SU-DHL-6 (cell line): Measurements from ENCODE around the gene FBXO11.

ENCODE experiments used
- CTCF ChIP-seq: fragments of 200-600 bp; sonication (generic); IDR thresholded peaks from one replicate; pipeline ENCODE4 v1.5.1; 2017; ENCODE audit warnings: antibody characterized with exemption, mild to moderate bottlenecking, low read length, moderate library complexity; ENCODE audit not compliant: insufficient read depth, poor library complexity, severe bottlenecking
- EZH2phosphoT487 ChIP-seq: fragments of 200-600 bp; sonication (generic), shearing (Covaris generic); conservative IDR thresholded peaks from 2 replicates; pipeline ENCODE4 v1.6.1; 2018; ENCODE audit warnings: mild to moderate bottlenecking, antibody characterized with exemption, low read length, moderate library complexity, mixed read lengths

- TF ChIP-seq EZH2phosphoT487 (no peak), CTCF (no peak)
Observed at GRCh38 chr2:47782381-47782670, 124.0 kb downstream of the FBXO11 start.
